Right lobe of liver (tissue), 6 donors: Measurements from ENCODE around the gene FSTL4. TPM values are rescaled to one million over a fixed set of nuclear protein-coding genes. Genes with fewer than 3 reads are reported as not detected.

Experiments used
- ATAC-seq, 4 donors: fragments of 200-7000 bp; cut with Tn5 transposase; one replicate each; pipeline ENCODE4 v1.9.1; 2020; ENCODE audit warnings: mild to moderate bottlenecking in 4 of 4, moderate library complexity in 4 of 4
- DNase-seq, 3 donors: peaks; one replicate each; pipeline ENCODE4 v3.0.0-alpha.2; 2020
- H3K27ac ChIP-seq, 3 donors: fragments of 200-600 bp; one replicate each; pipeline ENCODE4 v1.8.0; 2022
- H3K27me3 ChIP-seq, 2 donors: fragments of 200-600 bp; one replicate each; pipeline ENCODE4 v1.8.0; 2022
- H3K36me3 ChIP-seq, 4 donors: fragments of 200-600 bp; sonication (generic) in 1 of 4; one replicate each; pipeline versions ENCODE4 v1.5.1 to v1.8.0; 2017 to 2022; ENCODE audit warnings: control low read depth in 1 of 4
- H3K4me1 ChIP-seq, 4 donors: fragments of 200-600 bp; sonication (generic) in 1 of 4; one replicate each; pipeline versions ENCODE4 v1.5.1 to v1.8.0; 2017 to 2022; ENCODE audit warnings: control low read depth in 1 of 4
- H3K4me3 ChIP-seq, 3 donors: fragments of 200-600 bp; one replicate each; pipeline ENCODE4 v1.8.0; 2022
- H3K9me3 ChIP-seq, 4 donors: fragments of 200-600 bp; sonication (generic) in 1 of 4; one replicate each; pipeline versions ENCODE4 v1.5.1 to v1.8.0; 2017 to 2022; ENCODE audit warnings: control low read depth in 1 of 4
- POLR2A ChIP-seq: fragments of 450-650 bp; IDR thresholded peaks from one replicate; pipeline ENCODE4 v1.6.1; 2017; ENCODE audit warnings: antibody characterized with exemption, mild to moderate bottlenecking
- WGBS: methylation state at CpG from one replicate; pipeline ENCODE4 v1.1.6; 2018; ENCODE audit warnings: low coverage, low lambda C conversion rate; ENCODE audit not compliant: insufficient coverage; ENCODE audit errors: missing lambda C conversion rate; 5-methylcytosine and 5-hydroxymethylcytosine counted together
- intact Hi-C, 2 donors: fragments of 100-400 bp; cut with DNase I; formaldehyde crosslinking; loops; one replicate each; pipeline versions ENCODE4 v1.11.2 to v1.14.1; 2022
- total RNA-seq, 6 experiments: library from RNA; depleted of rRNA in 2 of 6; stranded (reverse); fragments of >200 nt in 2 of 6; fragmentation: NEBNext Ultra II Directional in 3 of 6; extraction: Animal tissue kit (Norgen Biotek cat#: 25700) in 3 of 6; gene quantifications; one replicate each; pipeline versions ENCODE4 v1.1.0 to v1.2.4, GENCODE V29; 2016 to 2023
- TF ChIP-seq, protein P1 (sequence below), 4 donors: fragments of 200-600 bp in 3 of 4; fragments of 450-650 bp in 1 of 4; IDR thresholded peaks; one replicate each; pipeline versions ENCODE4 v1.5.1 to v1.8.0; 2016 to 2022; ENCODE audit warnings: antibody characterized with exemption in 4 of 4, mild to moderate bottlenecking in 2 of 4
- donor health status: DM: no; HTN: yes; CAD: no.
- donor health status: DM: no; HTN: no; CAD: no.
- donor health status: DM: no; HTN: no; CAD: no.
- donor health status: DM: no; HTN: yes; CAD: no.
- donor health status: DM: no; HTN: yes; CAD: no.

The FSTL4 gene
- total RNA-seq, 6 experiments from 2014 or later, result 0.62 to 1.3 (median 0.80) TPM; not detected in 3

DNA sequence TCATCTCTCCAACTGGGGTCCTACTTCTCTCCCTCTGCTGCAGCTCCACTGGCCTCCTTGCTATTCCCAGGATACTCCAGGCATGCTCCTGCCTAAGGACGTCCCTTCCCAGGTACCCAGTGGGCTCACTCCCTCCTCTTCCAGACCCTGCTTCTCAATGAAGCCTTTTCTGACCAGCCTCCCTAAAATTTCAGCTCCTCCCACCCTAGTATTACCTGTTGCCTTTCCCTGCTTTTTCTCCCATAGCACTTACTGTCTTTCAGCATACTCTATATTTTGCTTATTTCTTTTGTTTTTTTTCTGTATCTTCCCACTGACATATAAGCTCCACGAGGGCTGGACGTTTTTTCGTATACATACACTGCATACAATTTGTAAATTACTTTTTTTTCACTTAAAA, 26.1 kb upstream of the FSTL4 start:
- ATAC-seq (no peak), DNase-seq (no peak)
- no peak overlapping the region for H3K27ac ChIP-seq
- TF ChIP-seq POLR2A, result no peak
- TF ChIP-seq, protein P1, sequence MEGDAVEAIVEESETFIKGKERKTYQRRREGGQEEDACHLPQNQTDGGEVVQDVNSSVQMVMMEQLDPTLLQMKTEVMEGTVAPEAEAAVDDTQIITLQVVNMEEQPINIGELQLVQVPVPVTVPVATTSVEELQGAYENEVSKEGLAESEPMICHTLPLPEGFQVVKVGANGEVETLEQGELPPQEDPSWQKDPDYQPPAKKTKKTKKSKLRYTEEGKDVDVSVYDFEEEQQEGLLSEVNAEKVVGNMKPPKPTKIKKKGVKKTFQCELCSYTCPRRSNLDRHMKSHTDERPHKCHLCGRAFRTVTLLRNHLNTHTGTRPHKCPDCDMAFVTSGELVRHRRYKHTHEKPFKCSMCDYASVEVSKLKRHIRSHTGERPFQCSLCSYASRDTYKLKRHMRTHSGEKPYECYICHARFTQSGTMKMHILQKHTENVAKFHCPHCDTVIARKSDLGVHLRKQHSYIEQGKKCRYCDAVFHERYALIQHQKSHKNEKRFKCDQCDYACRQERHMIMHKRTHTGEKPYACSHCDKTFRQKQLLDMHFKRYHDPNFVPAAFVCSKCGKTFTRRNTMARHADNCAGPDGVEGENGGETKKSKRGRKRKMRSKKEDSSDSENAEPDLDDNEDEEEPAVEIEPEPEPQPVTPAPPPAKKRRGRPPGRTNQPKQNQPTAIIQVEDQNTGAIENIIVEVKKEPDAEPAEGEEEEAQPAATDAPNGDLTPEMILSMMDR (IDR thresholded peaks at IDR 0.05), result no peak
- no peaks in the 10 kb centered on the region for H3K4me1 ChIP-seq
- no peaks in the 10 kb centered on the region for H3K27me3 ChIP-seq
- H3K4me3 ChIP-seq, result no peak overlapping the region
- no peaks in the 10 kb centered on the region for H3K36me3 ChIP-seq
- intact Hi-C loops, result no loop called here
- no peaks in the 10 kb centered on the region for H3K9me3 ChIP-seq
- WGBS, result 34% methylated on average over 4 of the region's 4 CpGs

DNA sequence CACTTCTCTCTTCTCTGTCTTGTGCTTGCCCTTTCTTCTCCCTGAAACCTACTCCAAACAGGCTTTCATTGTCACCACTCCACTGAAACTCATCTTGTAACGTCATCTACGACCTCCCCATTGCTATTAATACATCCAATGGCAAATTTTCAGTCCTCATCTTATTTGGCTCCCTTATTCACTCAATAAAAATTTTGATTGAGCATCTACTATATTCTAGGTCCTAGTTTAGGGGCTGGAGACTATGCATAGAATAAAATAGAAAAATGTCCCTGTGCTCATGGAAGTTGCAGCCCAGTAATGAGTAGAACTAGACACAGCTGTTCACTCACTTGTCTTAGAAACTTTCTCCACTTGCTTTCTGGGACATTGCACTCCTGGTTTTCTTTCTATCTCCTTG, 24.9 kb upstream of the FSTL4 start:
- intact Hi-C loops, result no loop called here
- 17% methylated on average over 2 of the region's 2 CpGs for WGBS
- no peaks in the 10 kb centered on the region for H3K36me3 ChIP-seq
- no peaks in the 10 kb centered on the region for H3K4me1 ChIP-seq
- no peak for TF ChIP-seq POLR2A
- TF ChIP-seq, protein P1 (IDR thresholded peaks at IDR 0.05), result no peak
- ATAC-seq, result no peak
- H3K27me3 ChIP-seq, result no peaks in the 10 kb centered on the region
- no peak for DNase-seq
- no peak overlapping the region for H3K4me3 ChIP-seq
- no peak overlapping the region for H3K27ac ChIP-seq
- no peaks in the 10 kb centered on the region for H3K9me3 ChIP-seq

DNA sequence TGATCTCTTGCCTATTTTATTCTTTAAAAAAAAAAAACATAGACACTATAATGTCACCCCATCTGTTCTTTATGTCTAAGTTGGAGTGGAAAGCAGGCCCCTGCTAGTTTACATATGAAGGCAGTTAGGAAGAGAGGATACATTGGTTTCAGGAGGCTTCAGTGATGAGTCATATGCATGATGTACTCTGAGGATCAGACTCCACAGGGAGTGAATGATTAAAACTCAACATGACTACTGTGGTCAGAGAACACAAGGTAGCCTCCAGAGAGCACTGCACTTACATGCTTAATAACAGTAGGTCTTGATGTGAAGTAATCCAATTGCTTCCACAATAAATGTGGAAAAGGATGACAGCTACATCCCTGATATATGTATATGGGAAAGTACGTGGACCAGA, 22.7 kb upstream of the FSTL4 start:
- no peaks in the 10 kb centered on the region for H3K4me1 ChIP-seq
- no peak for TF ChIP-seq POLR2A
- TF ChIP-seq, protein P1 (IDR thresholded peaks at IDR 0.05), result no peak
- no peaks in the 10 kb centered on the region for H3K36me3 ChIP-seq
- DNase-seq (no peak), ATAC-seq (no peak)
- no peaks in the 10 kb centered on the region for H3K9me3 ChIP-seq
- H3K4me3 ChIP-seq, result no peak overlapping the region
- H3K27ac ChIP-seq, result no peak overlapping the region
- intact Hi-C loops, result no loop called here
- no peaks in the 10 kb centered on the region for H3K27me3 ChIP-seq
- WGBS, result 38% methylated on average over 1 of the region's 1 CpG

DNA sequence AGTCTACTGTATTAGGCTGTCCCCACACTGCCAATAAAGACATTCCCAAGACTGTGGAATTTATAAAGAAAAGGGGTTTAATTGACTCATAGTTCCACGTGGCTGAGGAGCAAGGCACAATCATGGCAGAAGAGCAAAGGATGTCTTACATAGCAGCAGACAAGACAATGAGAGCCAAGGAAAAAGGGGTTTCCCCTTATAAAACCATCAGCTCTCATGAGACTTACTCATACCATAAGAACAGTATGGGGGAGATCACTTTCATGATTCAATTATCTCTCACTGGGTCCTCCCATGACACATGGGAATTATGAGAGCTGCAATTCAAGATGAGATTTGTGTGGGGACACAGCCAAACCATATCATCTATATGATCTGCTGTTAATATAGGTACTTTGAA, 14.8 kb upstream of the FSTL4 start:
- 44% methylated on average over 1 of the region's 1 CpG for WGBS
- Histone ChIP-seq H3K4me3 (no peak overlapping the region), H3K9me3 (no peaks in the 10 kb centered on the region), H3K27ac (no peak overlapping the region), H3K36me3 (no peaks in the 10 kb centered on the region), H3K27me3 (no peaks in the 10 kb centered on the region), H3K4me1 (no peaks in the 10 kb centered on the region)
- ATAC-seq, result no peak
- DNase-seq, result no peak
- intact Hi-C loops, result no loop called here
- TF ChIP-seq, protein P1 (IDR thresholded peaks at IDR 0.05), result no peak
- TF ChIP-seq POLR2A, result no peak

DNA sequence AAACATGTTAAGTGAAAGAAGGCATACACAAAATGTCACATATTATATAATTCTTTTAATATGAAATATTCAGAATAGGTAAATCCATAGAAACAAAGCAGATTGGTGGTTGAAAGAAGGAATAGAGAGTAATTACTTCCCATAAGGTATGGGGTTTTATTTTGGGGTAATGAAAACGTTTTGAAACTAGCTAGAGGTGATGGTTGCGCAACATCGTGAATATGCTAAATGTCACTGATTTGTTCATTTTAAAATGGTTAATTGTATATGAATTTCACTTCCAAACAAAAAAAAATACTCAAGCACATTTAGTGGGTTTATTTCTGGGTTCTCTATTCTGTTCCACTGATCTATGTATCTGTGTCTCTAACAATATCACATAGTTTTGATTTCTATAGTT, 12.0 kb upstream of the FSTL4 start:
- Histone ChIP-seq H3K36me3 (no peaks in the 10 kb centered on the region), H3K27me3 (no peaks in the 10 kb centered on the region), H3K4me1 (no peaks in the 10 kb centered on the region), H3K9me3 (no peaks in the 10 kb centered on the region), H3K27ac (no peak overlapping the region), H3K4me3 (no peak overlapping the region)
- intact Hi-C loops, result no loop called here
- DNase-seq (no peak), ATAC-seq (no peak)
- TF ChIP-seq, protein P1 (IDR thresholded peaks at IDR 0.05), result no peak
- no peak for TF ChIP-seq POLR2A
- WGBS, result 60% methylated on average over 3 of the region's 3 CpGs
